ENCODE results near the gene NINJ2.

- TF ChIP-seq, protein P1, sequence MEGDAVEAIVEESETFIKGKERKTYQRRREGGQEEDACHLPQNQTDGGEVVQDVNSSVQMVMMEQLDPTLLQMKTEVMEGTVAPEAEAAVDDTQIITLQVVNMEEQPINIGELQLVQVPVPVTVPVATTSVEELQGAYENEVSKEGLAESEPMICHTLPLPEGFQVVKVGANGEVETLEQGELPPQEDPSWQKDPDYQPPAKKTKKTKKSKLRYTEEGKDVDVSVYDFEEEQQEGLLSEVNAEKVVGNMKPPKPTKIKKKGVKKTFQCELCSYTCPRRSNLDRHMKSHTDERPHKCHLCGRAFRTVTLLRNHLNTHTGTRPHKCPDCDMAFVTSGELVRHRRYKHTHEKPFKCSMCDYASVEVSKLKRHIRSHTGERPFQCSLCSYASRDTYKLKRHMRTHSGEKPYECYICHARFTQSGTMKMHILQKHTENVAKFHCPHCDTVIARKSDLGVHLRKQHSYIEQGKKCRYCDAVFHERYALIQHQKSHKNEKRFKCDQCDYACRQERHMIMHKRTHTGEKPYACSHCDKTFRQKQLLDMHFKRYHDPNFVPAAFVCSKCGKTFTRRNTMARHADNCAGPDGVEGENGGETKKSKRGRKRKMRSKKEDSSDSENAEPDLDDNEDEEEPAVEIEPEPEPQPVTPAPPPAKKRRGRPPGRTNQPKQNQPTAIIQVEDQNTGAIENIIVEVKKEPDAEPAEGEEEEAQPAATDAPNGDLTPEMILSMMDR (IDR thresholded peaks at IDR 0.05 in 8 of 11, conservative IDR thresholded peaks at IDR 0.05 in 3 of 11): no peak
- TF ChIP-seq POLR2AphosphoS5 (IDR thresholded peaks at IDR 0.05): no peak
Measured at GRCh38 chr12:544142-544541, 119.1 kb downstream of the NINJ2 start.
